ENCODE measurements around the gene KCNIP1.

GRCh38 chr5:170715141-170715540 is 211.3 kb downstream of the KCNIP1 start:
- TF ChIP-seq CTCF (IDR thresholded peaks at IDR 0.05; ENCODE audit: insufficient read depth, low read depth, low read length) = no peak
- TF ChIP-seq EZH2 (IDR thresholded peaks at IDR 0.05; ENCODE audit: insufficient read depth, low read length) = no peak
